Calu3 (cell line): ENCODE data around the gene TP53I11. TPM values are rescaled to one million over a fixed set of nuclear protein-coding genes. Genes with fewer than 3 reads are reported as not detected.

Experiments
- BruUV-seq: library from RNA; stranded (reverse); fragments of 400-500 nt; replicated peaks from 2 replicates; lab custom pipeline; 2021; lab: Mats Ljungman, UMichigan
- CTCF ChIA-PET: fragments of 300-600 bp; sonication (Branson Sonifier 250); formaldehyde crosslinking; loops from one replicate; lab custom pipeline; 2022; ENCODE audit warnings: antibody characterized with exemption; lab: Charles Lee
- DNase-seq: peaks from one replicate; pipeline ENCODE4 v3.0.0; 2022
- H3K27ac Mint-ChIP-seq: one replicate; pipeline ENCODE4 v1.8.0; 2022; ENCODE audit warnings: mixed read lengths; ENCODE audit not compliant: unreplicated experiment
- H3K27me3 Mint-ChIP-seq: one replicate; pipeline ENCODE4 v1.8.0; 2022; ENCODE audit warnings: mixed read lengths; ENCODE audit not compliant: unreplicated experiment
- H3K36me3 Mint-ChIP-seq: one replicate; pipeline ENCODE4 v1.8.0; 2022; ENCODE audit warnings: mild to moderate bottlenecking, moderate library complexity, mixed read lengths; ENCODE audit not compliant: insufficient read depth, unreplicated experiment
- H3K4me1 Mint-ChIP-seq: one replicate; pipeline ENCODE4 v1.8.0; 2022; ENCODE audit warnings: mild to moderate bottlenecking, low read depth, mixed read lengths; ENCODE audit not compliant: unreplicated experiment
- H3K4me3 Mint-ChIP-seq: one replicate; pipeline ENCODE4 v1.8.0; 2022; ENCODE audit warnings: mild to moderate bottlenecking, low read depth, moderate library complexity, mixed read lengths; ENCODE audit not compliant: unreplicated experiment
- H3K9me3 Mint-ChIP-seq: one replicate; pipeline ENCODE4 v1.8.0; 2022; ENCODE audit warnings: low read depth, mixed read lengths; ENCODE audit not compliant: unreplicated experiment
- intact Hi-C: fragments of 100-400 bp; cut with micrococcal nuclease; formaldehyde crosslinking; loops from one replicate; pipeline ENCODE4 v1.10.0; 2022; ENCODE audit not compliant: unreplicated experiment
- total RNA-seq: library from RNA; stranded (reverse); gene quantifications from 2 replicates; pipeline ENCODE4 v1.2.3, GENCODE V29; 2022
- TF ChIP-seq, protein P1 (sequence below): fragments of 200-600 bp; IDR thresholded peaks from one replicate; pipeline ENCODE4 v1.8.0; 2022; ENCODE audit warnings: antibody characterized with exemption; ENCODE audit not compliant: unreplicated experiment

TP53I11 gene
- total RNA-seq, 1 experiment from 2014 or later, result 27.8 TPM

DNA sequence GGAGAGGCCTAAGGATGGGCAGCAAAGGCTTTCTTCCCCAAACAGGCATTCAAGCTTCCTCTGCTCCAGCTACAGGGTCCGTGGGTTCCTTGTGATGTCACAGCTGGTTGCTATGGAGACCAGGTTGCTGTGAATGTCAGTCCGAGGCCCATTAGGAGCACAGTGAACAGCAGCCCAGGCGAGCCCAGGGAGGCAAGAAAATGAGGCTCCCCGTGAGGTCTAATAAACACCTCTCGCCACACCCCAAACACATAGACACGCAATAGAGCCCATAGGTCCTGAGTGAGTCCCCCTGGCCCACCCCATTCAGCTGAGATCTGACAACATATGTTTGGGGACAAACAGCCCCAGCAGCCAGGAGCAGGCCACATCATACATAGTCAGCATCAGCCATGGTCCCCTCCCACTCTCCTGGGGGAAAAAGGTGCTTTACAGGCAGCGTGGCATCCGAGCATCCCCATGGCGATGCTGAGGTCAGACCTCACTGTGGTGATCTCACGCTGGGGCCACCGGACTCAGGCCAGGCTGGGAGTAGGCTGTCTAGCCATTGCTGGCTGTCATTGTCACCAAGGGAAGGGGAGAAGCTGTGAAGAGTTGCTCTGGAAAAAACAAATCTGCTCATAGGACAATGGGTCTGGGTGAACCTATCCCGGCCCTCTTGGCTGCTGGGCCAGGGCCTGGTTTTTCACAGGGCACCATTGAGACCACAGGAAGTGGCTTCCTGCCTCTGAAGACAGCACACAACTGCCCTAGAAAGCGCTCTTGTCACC lies 23.1 kb upstream of the TP53I11 start:
- no peaks in the 10 kb centered on the region for H3K9me3 Mint-ChIP-seq
- TF ChIP-seq, protein P1, sequence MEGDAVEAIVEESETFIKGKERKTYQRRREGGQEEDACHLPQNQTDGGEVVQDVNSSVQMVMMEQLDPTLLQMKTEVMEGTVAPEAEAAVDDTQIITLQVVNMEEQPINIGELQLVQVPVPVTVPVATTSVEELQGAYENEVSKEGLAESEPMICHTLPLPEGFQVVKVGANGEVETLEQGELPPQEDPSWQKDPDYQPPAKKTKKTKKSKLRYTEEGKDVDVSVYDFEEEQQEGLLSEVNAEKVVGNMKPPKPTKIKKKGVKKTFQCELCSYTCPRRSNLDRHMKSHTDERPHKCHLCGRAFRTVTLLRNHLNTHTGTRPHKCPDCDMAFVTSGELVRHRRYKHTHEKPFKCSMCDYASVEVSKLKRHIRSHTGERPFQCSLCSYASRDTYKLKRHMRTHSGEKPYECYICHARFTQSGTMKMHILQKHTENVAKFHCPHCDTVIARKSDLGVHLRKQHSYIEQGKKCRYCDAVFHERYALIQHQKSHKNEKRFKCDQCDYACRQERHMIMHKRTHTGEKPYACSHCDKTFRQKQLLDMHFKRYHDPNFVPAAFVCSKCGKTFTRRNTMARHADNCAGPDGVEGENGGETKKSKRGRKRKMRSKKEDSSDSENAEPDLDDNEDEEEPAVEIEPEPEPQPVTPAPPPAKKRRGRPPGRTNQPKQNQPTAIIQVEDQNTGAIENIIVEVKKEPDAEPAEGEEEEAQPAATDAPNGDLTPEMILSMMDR, result no peak
- CTCF ChIA-PET, result no interaction called here
- intact Hi-C loops, result no loop called here
- H3K36me3 Mint-ChIP-seq, result peaks cover under 1% of the 10 kb centered on the region
- no peaks in the 10 kb centered on the region for H3K4me1 Mint-ChIP-seq
- no TSS peak for BruUV-seq
- peaks cover 15% of the 10 kb centered on the region for H3K27me3 Mint-ChIP-seq
- H3K27ac Mint-ChIP-seq, result no peak overlapping the region
- no peak overlapping the region for H3K4me3 Mint-ChIP-seq
- no peak for DNase-seq

DNA sequence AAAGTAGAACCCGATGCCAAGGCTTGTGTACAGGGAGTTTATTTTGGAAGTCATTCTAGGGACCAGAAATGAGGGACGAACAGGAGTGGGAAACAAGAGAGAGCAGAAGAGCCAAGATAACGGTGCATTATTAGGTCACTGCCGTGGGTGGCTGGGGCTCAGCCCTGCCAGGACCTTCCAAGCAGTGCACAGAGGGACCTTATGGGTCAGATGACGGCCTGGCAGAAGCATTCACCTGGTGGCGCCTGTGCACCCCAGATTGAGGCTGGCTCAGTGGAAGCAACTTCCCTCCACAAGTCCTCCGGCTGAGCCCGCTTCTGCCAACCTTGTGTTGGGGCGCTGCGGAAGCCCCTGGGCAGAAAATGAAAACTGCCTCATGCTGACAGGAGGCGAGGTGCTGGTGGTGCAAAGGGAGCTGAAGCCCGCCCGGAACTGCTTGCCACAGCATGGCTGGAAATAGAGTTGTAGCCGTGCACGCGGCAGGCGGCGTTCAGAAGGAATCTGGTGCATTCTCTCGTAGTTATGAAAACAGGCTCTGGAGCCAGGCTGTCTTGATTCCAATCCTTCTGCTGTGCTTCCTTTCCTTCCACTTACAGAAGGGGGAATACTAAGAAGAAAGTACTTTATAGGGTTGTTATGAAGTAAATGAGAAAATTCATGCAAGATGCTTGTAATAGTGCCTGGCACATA lies 22.2 kb upstream of the TP53I11 start:
- H3K27me3 Mint-ChIP-seq, result peaks cover 15% of the 10 kb centered on the region
- no peaks in the 10 kb centered on the region for H3K4me1 Mint-ChIP-seq
- BruUV-seq, result no TSS peak
- H3K9me3 Mint-ChIP-seq, result no peaks in the 10 kb centered on the region
- no peaks in the 10 kb centered on the region for H3K36me3 Mint-ChIP-seq
- no peak overlapping the region for H3K27ac Mint-ChIP-seq
- no peak for DNase-seq
- H3K4me3 Mint-ChIP-seq, result no peak overlapping the region
- TF ChIP-seq, protein P1, result no peak
- intact Hi-C loops, result no loop called here
- CTCF ChIA-PET, result no interaction called here

DNA sequence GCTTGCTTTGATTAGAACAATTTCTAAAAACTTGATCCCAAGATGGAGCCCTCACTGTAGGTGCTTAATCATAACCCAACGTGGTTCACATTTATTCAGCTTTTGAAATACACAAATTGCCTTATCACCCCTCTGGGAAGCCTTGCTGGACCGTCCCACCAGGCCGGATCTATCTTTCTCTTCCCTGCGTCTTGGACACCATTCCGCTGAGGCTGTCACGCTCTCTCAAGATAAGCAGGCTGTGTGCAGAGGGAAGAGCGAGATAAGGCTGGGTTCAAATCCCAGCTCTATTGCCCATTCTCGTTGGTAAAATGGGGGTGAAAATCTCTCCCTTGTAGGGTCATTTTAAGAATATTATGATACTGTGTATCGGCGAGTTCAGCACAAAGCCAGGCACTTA lies 20.5 kb upstream of the TP53I11 start:
- H3K27me3 Mint-ChIP-seq, result peaks cover 17% of the 10 kb centered on the region
- CTCF ChIA-PET, result no interaction called here

DNA sequence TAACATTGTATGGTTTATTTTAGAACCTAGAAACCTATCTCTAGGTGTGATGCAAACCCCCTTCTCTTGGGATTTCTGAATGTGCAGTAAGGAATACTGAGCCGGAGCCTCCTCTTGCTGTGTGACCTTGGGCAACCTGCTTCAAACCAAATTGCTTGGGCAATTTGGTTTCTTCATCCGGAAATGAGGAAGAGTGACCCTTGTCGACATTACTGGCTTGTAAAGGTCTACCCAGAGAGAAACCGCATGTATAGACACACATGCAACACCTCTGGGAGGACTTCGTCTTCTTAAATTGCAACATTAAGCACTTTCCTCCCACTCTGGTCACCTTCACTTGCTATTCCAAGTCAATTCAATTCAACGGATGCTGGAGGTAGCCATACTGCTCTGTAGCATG lies 19.6 kb upstream of the TP53I11 start:
- CTCF ChIA-PET, result interaction anchor here (0.5 kb wide), 1 partner anchor 789 kb away, joined by 4 read pairs; no protein-coding TSS in a partner anchor
- Mint-ChIP-seq H3K4me3 (no peak overlapping the region), H3K27ac (no peak overlapping the region), H3K27me3 (peaks cover 26% of the 10 kb centered on the region), H3K36me3 (no peaks in the 10 kb centered on the region), H3K9me3 (no peaks in the 10 kb centered on the region), H3K4me1 (no peaks in the 10 kb centered on the region)
- TF ChIP-seq, protein P1, result no peak
- no TSS peak for BruUV-seq
- DNase-seq, result no peak
- intact Hi-C loops, result no loop called here

More for the DNA sequence above, 20.5 kb upstream of the TP53I11 start:
- intact Hi-C loops, result no loop called here
- H3K4me1 Mint-ChIP-seq, result no peaks in the 10 kb centered on the region
- no peak overlapping the region for H3K27ac Mint-ChIP-seq
- H3K4me3 Mint-ChIP-seq, result no peak overlapping the region
- BruUV-seq, result no TSS peak
- H3K9me3 Mint-ChIP-seq, result no peaks in the 10 kb centered on the region
- no peak for DNase-seq
- TF ChIP-seq, protein P1, result no peak
- H3K36me3 Mint-ChIP-seq, result no peaks in the 10 kb centered on the region
